Ishikawa (cell line): ENCODE measurements around the gene MGAT1.

ENCODE experiments used
- CEBPB ChIP-seq: IDR thresholded peaks from 2 replicates; pipeline ENCODE4 v1.6.1; 2012
- CREB1 ChIP-seq: IDR thresholded peaks from 2 replicates; pipeline ENCODE4 v1.6.1; 2012; ENCODE audit warnings: low read depth
- EGR1 ChIP-seq: IDR thresholded peaks from 2 replicates; pipeline ENCODE4 v1.6.1; 2012
- EP300 ChIP-seq: IDR thresholded peaks from 2 replicates; pipeline ENCODE4 v1.6.1; 2012; ENCODE audit warnings: borderline replicate concordance
- FOXM1 ChIP-seq: IDR thresholded peaks from 2 replicates; pipeline ENCODE4 v1.6.1; 2012; ENCODE audit warnings: low read depth, borderline replicate concordance
- NFIC ChIP-seq: IDR thresholded peaks from 2 replicates; pipeline ENCODE4 v1.6.1; 2012
- RAD21 ChIP-seq: IDR thresholded peaks from 2 replicates; pipeline ENCODE4 v1.6.1; 2012; ENCODE audit warnings: low read depth
- TAF1 ChIP-seq: IDR thresholded peaks from 2 replicates; pipeline ENCODE4 v1.6.1; 2012; ENCODE audit warnings: low read depth, mild to moderate bottlenecking
- TCF12 ChIP-seq: IDR thresholded peaks from 2 replicates; pipeline ENCODE4 v1.6.1; 2012; ENCODE audit warnings: low read depth
- TEAD4 ChIP-seq: IDR thresholded peaks from 2 replicates; pipeline ENCODE4 v1.6.1; 2012
- YY1 ChIP-seq: IDR thresholded peaks from 2 replicates; pipeline ENCODE4 v1.6.1; 2012; ENCODE audit warnings: low read depth
- ZBTB7A ChIP-seq: IDR thresholded peaks from 2 replicates; pipeline ENCODE4 v1.6.1; 2012; ENCODE audit warnings: low read depth
- TF ChIP-seq, protein P1 (sequence below): IDR thresholded peaks from 2 replicates; pipeline ENCODE4 v1.6.1; 2012
- TF ChIP-seq, protein P2 (sequence below): IDR thresholded peaks from 2 replicates; pipeline ENCODE4 v1.6.1; 2012; ENCODE audit warnings: low read depth, mild to moderate bottlenecking
- TF ChIP-seq, protein P3 (sequence below): IDR thresholded peaks from 2 replicates; pipeline ENCODE4 v1.6.1; 2012

Gene MGAT1

GRCh38 chr5:180744253-180744652 lies 58.4 kb downstream of the MGAT1 start:
- no peak for TF ChIP-seq FOXM1
- TF ChIP-seq, protein P1, sequence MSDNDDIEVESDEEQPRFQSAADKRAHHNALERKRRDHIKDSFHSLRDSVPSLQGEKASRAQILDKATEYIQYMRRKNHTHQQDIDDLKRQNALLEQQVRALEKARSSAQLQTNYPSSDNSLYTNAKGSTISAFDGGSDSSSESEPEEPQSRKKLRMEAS, result no peak
- no peak for TF ChIP-seq NFIC
- no peak for TF ChIP-seq EP300
- TF ChIP-seq TAF1, result no peak
- no peak for TF ChIP-seq ZBTB7A
- TF ChIP-seq, protein P2, sequence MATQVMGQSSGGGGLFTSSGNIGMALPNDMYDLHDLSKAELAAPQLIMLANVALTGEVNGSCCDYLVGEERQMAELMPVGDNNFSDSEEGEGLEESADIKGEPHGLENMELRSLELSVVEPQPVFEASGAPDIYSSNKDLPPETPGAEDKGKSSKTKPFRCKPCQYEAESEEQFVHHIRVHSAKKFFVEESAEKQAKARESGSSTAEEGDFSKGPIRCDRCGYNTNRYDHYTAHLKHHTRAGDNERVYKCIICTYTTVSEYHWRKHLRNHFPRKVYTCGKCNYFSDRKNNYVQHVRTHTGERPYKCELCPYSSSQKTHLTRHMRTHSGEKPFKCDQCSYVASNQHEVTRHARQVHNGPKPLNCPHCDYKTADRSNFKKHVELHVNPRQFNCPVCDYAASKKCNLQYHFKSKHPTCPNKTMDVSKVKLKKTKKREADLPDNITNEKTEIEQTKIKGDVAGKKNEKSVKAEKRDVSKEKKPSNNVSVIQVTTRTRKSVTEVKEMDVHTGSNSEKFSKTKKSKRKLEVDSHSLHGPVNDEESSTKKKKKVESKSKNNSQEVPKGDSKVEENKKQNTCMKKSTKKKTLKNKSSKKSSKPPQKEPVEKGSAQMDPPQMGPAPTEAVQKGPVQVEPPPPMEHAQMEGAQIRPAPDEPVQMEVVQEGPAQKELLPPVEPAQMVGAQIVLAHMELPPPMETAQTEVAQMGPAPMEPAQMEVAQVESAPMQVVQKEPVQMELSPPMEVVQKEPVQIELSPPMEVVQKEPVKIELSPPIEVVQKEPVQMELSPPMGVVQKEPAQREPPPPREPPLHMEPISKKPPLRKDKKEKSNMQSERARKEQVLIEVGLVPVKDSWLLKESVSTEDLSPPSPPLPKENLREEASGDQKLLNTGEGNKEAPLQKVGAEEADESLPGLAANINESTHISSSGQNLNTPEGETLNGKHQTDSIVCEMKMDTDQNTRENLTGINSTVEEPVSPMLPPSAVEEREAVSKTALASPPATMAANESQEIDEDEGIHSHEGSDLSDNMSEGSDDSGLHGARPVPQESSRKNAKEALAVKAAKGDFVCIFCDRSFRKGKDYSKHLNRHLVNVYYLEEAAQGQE, result no peak
- TF ChIP-seq TEAD4, result no peak
- no peak for TF ChIP-seq RAD21
- no peak for TF ChIP-seq EGR1
- no peak for TF ChIP-seq YY1
- no peak for TF ChIP-seq CREB1
- TF ChIP-seq CEBPB, result no peak
- TF ChIP-seq, protein P3, sequence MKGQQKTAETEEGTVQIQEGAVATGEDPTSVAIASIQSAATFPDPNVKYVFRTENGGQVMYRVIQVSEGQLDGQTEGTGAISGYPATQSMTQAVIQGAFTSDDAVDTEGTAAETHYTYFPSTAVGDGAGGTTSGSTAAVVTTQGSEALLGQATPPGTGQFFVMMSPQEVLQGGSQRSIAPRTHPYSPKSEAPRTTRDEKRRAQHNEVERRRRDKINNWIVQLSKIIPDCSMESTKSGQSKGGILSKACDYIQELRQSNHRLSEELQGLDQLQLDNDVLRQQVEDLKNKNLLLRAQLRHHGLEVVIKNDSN, result no peak
- no peak for TF ChIP-seq TCF12

- TF ChIP-seq TEAD4, result no peak
- TF ChIP-seq, protein P3, result no peak
- no peak for TF ChIP-seq RAD21
- TF ChIP-seq CREB1, result no peak
- TF ChIP-seq ZBTB7A, result no peak
- TF ChIP-seq, protein P2, result no peak
- TF ChIP-seq, protein P1, result no peak
- TF ChIP-seq EP300, result no peak
Observed at GRCh38 chr5:180742727-180743126, 59.9 kb downstream of the MGAT1 start.

- TF ChIP-seq EGR1, result no peak
- no peak for TF ChIP-seq ZBTB7A
- TF ChIP-seq NFIC, result no peak
- TF ChIP-seq, protein P1, result no peak
- TF ChIP-seq EP300, result no peak
- no peak for TF ChIP-seq TCF12
Observed at GRCh38 chr5:180739958-180740357, 62.6 kb downstream of the MGAT1 start, which contains the start of gene OR2Y1. Gene OR2Y1, minus strand, starts transcription at chr5:180740058. Its CDS starts 0 bp downstream, at chr5:180740058.

- TF ChIP-seq EP300, result no peak
- TF ChIP-seq, protein P3, result no peak
- TF ChIP-seq CEBPB, result no peak
- no peak for TF ChIP-seq TAF1
- no peak for TF ChIP-seq YY1
- no peak for TF ChIP-seq NFIC
- TF ChIP-seq FOXM1, result no peak
- TF ChIP-seq CREB1, result no peak
- TF ChIP-seq, protein P1, result no peak
- TF ChIP-seq EGR1, result no peak
- TF ChIP-seq, protein P2, result no peak
- TF ChIP-seq RAD21, result no peak
- TF ChIP-seq TCF12, result no peak
- TF ChIP-seq TEAD4, result no peak
- no peak for TF ChIP-seq ZBTB7A
Observed at GRCh38 chr5:180739271-180739670, 63.3 kb downstream of the MGAT1 start.
